SK-N-SH (cell line): ENCODE measurements around the gene OSGIN1.

ENCODE experiments used
- CTCF ChIP-seq: fragments of 200-600 bp; sonication (generic); IDR thresholded peaks from 2 replicates; pipeline ENCODE4 v1.6.1; 2017; ENCODE audit warnings: antibody characterized with exemption, mild to moderate bottlenecking, moderate library complexity
- FOXM1 ChIP-seq: IDR thresholded peaks from 2 replicates; pipeline ENCODE4 v1.4.0; 2012; ENCODE audit warnings: low read depth, mild to moderate bottlenecking
- GABPA ChIP-seq: IDR thresholded peaks from 2 replicates; pipeline ENCODE4 v1.4.0; 2012; ENCODE audit warnings: low read depth, mild to moderate bottlenecking
- POLR2AphosphoS5 ChIP-seq: IDR thresholded peaks from 2 replicates; pipeline ENCODE4 v1.6.1; 2012; ENCODE audit warnings: low read depth, low read length
- RAD21 ChIP-seq: IDR thresholded peaks from 2 replicates; pipeline ENCODE4 v1.6.1; 2012; ENCODE audit warnings: mild to moderate bottlenecking, low read length
- RFX5 ChIP-seq: IDR thresholded peaks from 2 replicates; pipeline ENCODE4 v1.6.1; 2012; ENCODE audit warnings: mild to moderate bottlenecking, improper control_type of control experiment, low read length
- TF ChIP-seq, protein P1 (sequence below): IDR thresholded peaks from 2 replicates; pipeline ENCODE4 v1.6.1; 2012; ENCODE audit warnings: mild to moderate bottlenecking, low read depth, low read length, moderate library complexity
- TF ChIP-seq, protein P2 (sequence below): IDR thresholded peaks from 2 replicates; pipeline ENCODE4 v1.4.0; 2012; ENCODE audit warnings: low read depth

GRCh38 chr16:84014570-84015327 lies 61.7 kb downstream of the OSGIN1 start:
- TF ChIP-seq POLR2AphosphoS5 (no peak), FOXM1 (no peak), CTCF (no peak), RFX5 (no peak), GABPA (no peak), RAD21 (no peak)
- TF ChIP-seq, protein P1, sequence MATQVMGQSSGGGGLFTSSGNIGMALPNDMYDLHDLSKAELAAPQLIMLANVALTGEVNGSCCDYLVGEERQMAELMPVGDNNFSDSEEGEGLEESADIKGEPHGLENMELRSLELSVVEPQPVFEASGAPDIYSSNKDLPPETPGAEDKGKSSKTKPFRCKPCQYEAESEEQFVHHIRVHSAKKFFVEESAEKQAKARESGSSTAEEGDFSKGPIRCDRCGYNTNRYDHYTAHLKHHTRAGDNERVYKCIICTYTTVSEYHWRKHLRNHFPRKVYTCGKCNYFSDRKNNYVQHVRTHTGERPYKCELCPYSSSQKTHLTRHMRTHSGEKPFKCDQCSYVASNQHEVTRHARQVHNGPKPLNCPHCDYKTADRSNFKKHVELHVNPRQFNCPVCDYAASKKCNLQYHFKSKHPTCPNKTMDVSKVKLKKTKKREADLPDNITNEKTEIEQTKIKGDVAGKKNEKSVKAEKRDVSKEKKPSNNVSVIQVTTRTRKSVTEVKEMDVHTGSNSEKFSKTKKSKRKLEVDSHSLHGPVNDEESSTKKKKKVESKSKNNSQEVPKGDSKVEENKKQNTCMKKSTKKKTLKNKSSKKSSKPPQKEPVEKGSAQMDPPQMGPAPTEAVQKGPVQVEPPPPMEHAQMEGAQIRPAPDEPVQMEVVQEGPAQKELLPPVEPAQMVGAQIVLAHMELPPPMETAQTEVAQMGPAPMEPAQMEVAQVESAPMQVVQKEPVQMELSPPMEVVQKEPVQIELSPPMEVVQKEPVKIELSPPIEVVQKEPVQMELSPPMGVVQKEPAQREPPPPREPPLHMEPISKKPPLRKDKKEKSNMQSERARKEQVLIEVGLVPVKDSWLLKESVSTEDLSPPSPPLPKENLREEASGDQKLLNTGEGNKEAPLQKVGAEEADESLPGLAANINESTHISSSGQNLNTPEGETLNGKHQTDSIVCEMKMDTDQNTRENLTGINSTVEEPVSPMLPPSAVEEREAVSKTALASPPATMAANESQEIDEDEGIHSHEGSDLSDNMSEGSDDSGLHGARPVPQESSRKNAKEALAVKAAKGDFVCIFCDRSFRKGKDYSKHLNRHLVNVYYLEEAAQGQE = no peak
- TF ChIP-seq, protein P2, sequence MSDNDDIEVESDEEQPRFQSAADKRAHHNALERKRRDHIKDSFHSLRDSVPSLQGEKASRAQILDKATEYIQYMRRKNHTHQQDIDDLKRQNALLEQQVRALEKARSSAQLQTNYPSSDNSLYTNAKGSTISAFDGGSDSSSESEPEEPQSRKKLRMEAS = no peak
